Natural killer cell (primary cell): ENCODE measurements around the gene SH3TC2. TPM values are rescaled to one million over a fixed set of nuclear protein-coding genes. Genes with fewer than 3 reads are reported as not detected.

Source experiments
- ATAC-seq, 3 donors: fragments of 150-1000 bp in 2 of 3; fragments of 200-7000 bp in 1 of 3; cut with Tn5 transposase; 1 replicate in 1 of 3; 2 replicates in 2 of 3; pipeline ENCODE4 v1.10.0; 2021; ENCODE audit warnings: mild to moderate bottlenecking in 2 of 3, moderate library complexity in 2 of 3
- DNase-seq, 2 donors: peaks; one replicate each; pipeline versions ENCODE4 v3.0.0 to v3.0.0-alpha.2; 2013 to 2021; ENCODE audit warnings: mixed read lengths in 1 of 2
- H3K27ac ChIP-seq: one replicate; pipeline ENCODE4 v1.5.1; 2013; ENCODE audit warnings: mild to moderate bottlenecking, low read length
- H3K27me3 ChIP-seq: one replicate; pipeline ENCODE4 v1.6.1; 2013; ENCODE audit warnings: low read length; ENCODE audit not compliant: control insufficient read depth, insufficient read depth
- H3K36me3 ChIP-seq: one replicate; pipeline ENCODE4 v1.6.1; 2013; ENCODE audit warnings: low read length; ENCODE audit not compliant: control insufficient read depth, insufficient read depth
- H3K4me1 ChIP-seq: one replicate; pipeline ENCODE4 v1.6.1; 2013; ENCODE audit warnings: low read length; ENCODE audit not compliant: control insufficient read depth, insufficient read depth
- H3K4me3 ChIP-seq: one replicate; pipeline ENCODE4 v1.5.1; 2013; ENCODE audit warnings: low read length
- H3K9me3 ChIP-seq: one replicate; pipeline ENCODE4 v1.6.1; 2013; ENCODE audit warnings: low read length; ENCODE audit not compliant: control insufficient read depth, insufficient read depth
- H3K27ac Mint-ChIP-seq, 2 donors: one replicate each; pipeline ENCODE4 v1.8.0; 2022; ENCODE audit warnings: mild to moderate bottlenecking in 2 of 2, mixed read lengths in 2 of 2, moderate library complexity in 1 of 2
- H3K27me3 Mint-ChIP-seq, 2 donors: one replicate each; pipeline ENCODE4 v1.8.0; 2022; ENCODE audit warnings: low read depth in 2 of 2, mixed read lengths in 2 of 2
- H3K36me3 Mint-ChIP-seq: one replicate; pipeline ENCODE4 v1.8.0; 2022; ENCODE audit warnings: mixed read lengths
- H3K4me1 Mint-ChIP-seq, 2 donors: one replicate each; pipeline ENCODE4 v1.8.0; 2022; ENCODE audit warnings: mixed read lengths in 2 of 2
- H3K4me3 Mint-ChIP-seq: one replicate; pipeline ENCODE4 v1.8.0; 2022; ENCODE audit warnings: mild to moderate bottlenecking, moderate library complexity, mixed read lengths
- H3K9me3 Mint-ChIP-seq, 2 donors: one replicate each; pipeline ENCODE4 v1.8.0; 2022; ENCODE audit warnings: mixed read lengths in 2 of 2
- CTCF ChIP-seq: fragments of 200-600 bp; IDR thresholded peaks from one replicate; pipeline ENCODE4 v1.8.0; 2022; ENCODE audit warnings: antibody characterized with exemption
- WGBS: methylation state at CpG from one replicate; pipeline ENCODE4 v1.1.7; 2013; ENCODE audit warnings: missing lambda C conversion rate; ENCODE audit not compliant: insufficient coverage; 5-methylcytosine and 5-hydroxymethylcytosine counted together
- intact Hi-C: fragments of 100-400 bp; cut with micrococcal nuclease; formaldehyde crosslinking; loops from one replicate; pipeline ENCODE4 v1.14.2; 2022
- total RNA-seq, 4 donors: library from RNA; stranded (reverse); fragments of 120-200 nt in 1 of 4; gene quantifications; one replicate each; pipeline versions ENCODE4 v1.2.3 to v1.2.4, GENCODE V29; 2013 to 2022

Gene SH3TC2
- total RNA-seq, 3 donors from 2014 or later (not counting 1 experiment from before 2014, with no cell fraction given): 0.11 to 0.68 (median 0.58) TPM

GRCh38 chr5:149036970-149037369 is 25.9 kb downstream of the SH3TC2 start:
- H3K9me3 Mint-ChIP-seq: no peaks in the 10 kb centered on the region
- peaks cover 25 to 36% of the 10 kb centered on the region in 2 donors for H3K4me1 Mint-ChIP-seq
- no peak overlapping the region for H3K4me3 Mint-ChIP-seq
- H3K27ac Mint-ChIP-seq: no peak overlapping the region
- no peak for TF ChIP-seq CTCF
- no peak overlapping the region for H3K4me3 ChIP-seq
- H3K27me3 Mint-ChIP-seq: no peaks in the 10 kb centered on the region
- no peaks in the 10 kb centered on the region for H3K36me3 Mint-ChIP-seq
- DNase-seq (no peak), ATAC-seq (no peak)
- intact Hi-C loops: no loop called here
- no peaks in the 10 kb centered on the region for H3K27me3 ChIP-seq
- peaks cover 9% of the 10 kb centered on the region for H3K4me1 ChIP-seq
- no peaks in the 10 kb centered on the region for H3K36me3 ChIP-seq
- H3K9me3 ChIP-seq: no peaks in the 10 kb centered on the region
- 59% methylated on average over 2 of the region's 2 CpGs for WGBS
- H3K27ac ChIP-seq: no peak overlapping the region

- H3K27ac ChIP-seq: no peak overlapping the region
Observed at GRCh38 chr5:149036168-149036567, 26.7 kb downstream of the SH3TC2 start.

GRCh38 chr5:149035372-149035790 is 27.5 kb downstream of the SH3TC2 start:
- no peak overlapping the region for H3K27ac Mint-ChIP-seq
- no peak overlapping the region for H3K4me3 Mint-ChIP-seq
- intact Hi-C loops: loop anchor here (1.0 to 2.0 kb wide), 3 partner anchors 37 to 591 kb away; no protein-coding TSS in a partner anchor
- 18% methylated on average over 8 of the region's 8 CpGs for WGBS
- H3K36me3 ChIP-seq: no peaks in the 10 kb centered on the region
- H3K36me3 Mint-ChIP-seq: no peaks in the 10 kb centered on the region
- peaks cover 36 to 49% of the 10 kb centered on the region in 2 donors for H3K4me1 Mint-ChIP-seq
- H3K27me3 ChIP-seq: no peaks in the 10 kb centered on the region
- no peaks in the 10 kb centered on the region for H3K27me3 Mint-ChIP-seq
- H3K9me3 Mint-ChIP-seq: no peaks in the 10 kb centered on the region
- H3K27ac ChIP-seq: no peak overlapping the region
- H3K9me3 ChIP-seq: no peaks in the 10 kb centered on the region
- no peak overlapping the region for H3K4me3 ChIP-seq
- H3K4me1 ChIP-seq: peaks cover 12% of the 10 kb centered on the region
- ATAC-seq (peak; percentile 79 to 89 (median 87)), DNase-seq (peak; percentile 61 to 80)
- peak; percentile 84 for TF ChIP-seq CTCF

More at GRCh38 chr5:149036168-149036567, 26.7 kb downstream of the SH3TC2 start:
- no peak overlapping the region for H3K4me3 ChIP-seq
- ATAC-seq (no peak), DNase-seq (no peak)
- no peak overlapping the region for H3K27ac Mint-ChIP-seq
- intact Hi-C loops: no loop called here
- H3K36me3 Mint-ChIP-seq: no peaks in the 10 kb centered on the region
- H3K4me3 Mint-ChIP-seq: peak overlapping the region; percentile 4
- H3K36me3 ChIP-seq: no peaks in the 10 kb centered on the region
- no peaks in the 10 kb centered on the region for H3K27me3 ChIP-seq
- no peaks in the 10 kb centered on the region for H3K9me3 Mint-ChIP-seq
- H3K4me1 Mint-ChIP-seq: peaks cover 28 to 41% of the 10 kb centered on the region in 2 donors
- H3K9me3 ChIP-seq: no peaks in the 10 kb centered on the region
- H3K27me3 Mint-ChIP-seq: no peaks in the 10 kb centered on the region
- H3K4me1 ChIP-seq: peaks cover 9% of the 10 kb centered on the region
- no peak for TF ChIP-seq CTCF
- 56% methylated on average over 3 of the region's 3 CpGs for WGBS

- ATAC-seq: no peak
- no peaks in the 10 kb centered on the region for H3K9me3 ChIP-seq
- H3K36me3 ChIP-seq: no peaks in the 10 kb centered on the region
- Mint-ChIP-seq H3K9me3 (no peaks in the 10 kb centered on the region), H3K27me3 (no peaks in the 10 kb centered on the region), H3K4me3 (peak overlapping the region; percentile 33), H3K27ac (peak overlapping the region; percentile 18 to 64), H3K36me3 (no peaks in the 10 kb centered on the region), H3K4me1 (peaks cover 34 to 37% of the 10 kb centered on the region in 2 donors)
- DNase-seq: no peak
- no peak for TF ChIP-seq CTCF
- peaks cover 10% of the 10 kb centered on the region for H3K4me1 ChIP-seq
- H3K27ac ChIP-seq: no peak overlapping the region
- H3K27me3 ChIP-seq: no peaks in the 10 kb centered on the region
- intact Hi-C loops: no loop called here
- H3K4me3 ChIP-seq: no peak overlapping the region
- WGBS: 78% methylated on average over 3 of the region's 3 CpGs
Observed at GRCh38 chr5:149030838-149031397, 31.9 kb downstream of the SH3TC2 start.
